Endothelial cell of umbilical vein (primary cell): ENCODE data around the gene SNCB. TPM values are rescaled to one million over a fixed set of nuclear protein-coding genes. Genes with fewer than 3 reads are reported as not detected.

ENCODE experiments used
- BruUV-seq: library from RNA; stranded (reverse); fragments of 400-500 nt; replicated peaks from 2 replicates; lab custom pipeline; 2021; lab: Mats Ljungman, UMichigan
- CTCF ChIA-PET: fragments of 300-600, 350-600 bp; sonication (Branson Sonifier 250); formaldehyde crosslinking; loops from one replicate; lab custom pipeline; 2021; ENCODE audit warnings: antibody characterized with exemption, inconsistent platforms; lab: Charles Lee
- POLR2A ChIA-PET: fragments of 300-600, 350-600 bp; sonication (Branson Sonifier 250); formaldehyde crosslinking; loops from one replicate; lab custom pipeline; 2021; ENCODE audit warnings: antibody characterized with exemption, inconsistent platforms; lab: Charles Lee
- DNase-seq: peaks from one replicate; pipeline ENCODE4 v3.0.0-alpha.2; 2011; ENCODE audit warnings: low read depth, low spot score
- FAIRE-seq: peaks from 2 replicates; lab custom pipeline; 2011; peaks lifted over from hg19 to GRCh38; lab: Jason Lieb, UNC
- H2AFZ ChIP-seq: 2 replicates; pipeline ENCODE4 v1.6.0; 2012; ENCODE audit warnings: low read depth, low read length, control low read depth, inconsistent platforms
- H3K27ac ChIP-seq: 2 replicates; pipeline ENCODE4 v1.5.1; 2011; ENCODE audit warnings: low read depth, mild to moderate bottlenecking, control low read depth, low read length, moderate library complexity; ENCODE audit not compliant: insufficient read depth
- H3K27me3 ChIP-seq, 2 experiments: 2 replicates each; pipeline versions ENCODE4 v1.6.0 to v1.6.1; 2011; ENCODE audit warnings: low read length in 2 of 2, mixed read lengths in 1 of 2; ENCODE audit not compliant: control insufficient read depth in 2 of 2, insufficient read depth in 2 of 2
- H3K36me3 ChIP-seq, 2 experiments: 2 replicates in 1 of 2; 3 replicates in 1 of 2; pipeline ENCODE4 v1.5.1; 2011; ENCODE audit warnings: low read length in 2 of 2, mild to moderate bottlenecking in 1 of 2, moderate library complexity in 1 of 2; ENCODE audit not compliant: control insufficient read depth in 2 of 2, insufficient read depth in 2 of 2; ENCODE audit errors: extremely low read depth in 1 of 2
- H3K4me1 ChIP-seq: 3 replicates; pipeline ENCODE4 v1.5.1; 2011; ENCODE audit warnings: mild to moderate bottlenecking, low read length; ENCODE audit not compliant: control insufficient read depth, insufficient read depth; ENCODE audit errors: extremely low read depth
- H3K4me2 ChIP-seq: 2 replicates; pipeline ENCODE4 v1.6.1; 2011; ENCODE audit warnings: low read length, control low read depth, mixed read lengths; ENCODE audit not compliant: insufficient read depth
- H3K4me3 ChIP-seq, 3 experiments: fragments of 200-600 bp in 1 of 3; sonication (generic), shearing (Covaris generic) in 1 of 3; replicated peaks in 1 of 3; 2 replicates each; pipeline ENCODE4 v1.5.1; 2011 to 2016; ENCODE audit warnings: control low read depth in 3 of 3, low read length in 3 of 3, mild to moderate bottlenecking in 2 of 3, inconsistent platforms in 1 of 3, low read depth in 1 of 3, moderate library complexity in 1 of 3; ENCODE audit not compliant: insufficient read depth in 1 of 3
- H3K79me2 ChIP-seq: 2 replicates; pipeline ENCODE4 v1.6.0; 2012; ENCODE audit warnings: low read length, inconsistent platforms; ENCODE audit not compliant: control insufficient read depth, insufficient read depth
- H3K9ac ChIP-seq: replicated peaks from 2 replicates; pipeline ENCODE3; 2011; ENCODE audit warnings: low read length, control low read depth; ENCODE audit not compliant: insufficient read depth; ENCODE audit errors: extremely low read depth
- H3K9me1 ChIP-seq: replicated peaks from 3 replicates; pipeline ENCODE4 v1.6.0; 2011; ENCODE audit warnings: mild to moderate bottlenecking, low read length; ENCODE audit not compliant: control insufficient read depth, insufficient read depth; ENCODE audit errors: extremely low read depth
- H3K9me3 ChIP-seq: replicated peaks from 2 replicates; pipeline ENCODE4 v1.5.1; 2012; ENCODE audit warnings: low read length, inconsistent platforms; ENCODE audit not compliant: control insufficient read depth, insufficient read depth
- H4K20me1 ChIP-seq: replicated peaks from 2 replicates; pipeline ENCODE3; 2011; ENCODE audit warnings: mild to moderate bottlenecking, low read length; ENCODE audit not compliant: control insufficient read depth, insufficient read depth; ENCODE audit errors: extremely low read depth
- GATA2 ChIP-seq: IDR thresholded peaks from 2 replicates; pipeline ENCODE4 v1.7.0; 2011; ENCODE audit warnings: low read depth, mild to moderate bottlenecking, moderate library complexity, mixed read lengths, low read length; ENCODE audit not compliant: insufficient read length, insufficient read depth
- MYC ChIP-seq: IDR thresholded peaks from one replicate; pipeline ENCODE4 v1.6.1; 2011; ENCODE audit warnings: mild to moderate bottlenecking, low read depth, low read length
- POLR2A ChIP-seq: IDR thresholded peaks from 2 replicates; pipeline ENCODE4 v1.6.1; 2012; ENCODE audit warnings: low read depth, mild to moderate bottlenecking, control low read depth, low read length
- dilution Hi-C: fragments of 300-500 bp; cut with MboI; formaldehyde crosslinking; loops from one replicate; pipeline ENCODE4 v1.15.0; 2019; ENCODE audit warnings: low sequenced_read_pairs; ENCODE audit not compliant: extremely low pct_ligation_motif_present
- intact Hi-C: fragments of 100-400 bp; cut with micrococcal nuclease; formaldehyde crosslinking; loops from one replicate; pipeline ENCODE4 v1.10.0; 2022
- polyA plus RNA-seq, 4 experiments: library from polyadenylated mRNA; depleted of rRNA in 3 of 4; stranded (reverse) in 3 of 4; unstranded in 1 of 4; fragments of >200 nt; gene quantifications; 2 replicates each; pipeline versions ENCODE4 v1.2.1 to v1.2.3, GENCODE V29; 2011 to 2012; ENCODE audit warnings: missing spikeins in 1 of 4
- total RNA-seq: library from RNA; stranded (reverse); gene quantifications from 2 replicates; pipeline ENCODE4 v1.2.3, GENCODE V29; 2021
- TF ChIP-seq, protein P1 (sequence below): IDR thresholded peaks from 2 replicates; pipeline ENCODE4 v1.6.1; 2011; ENCODE audit not compliant: insufficient read depth, insufficient read length

SNCB gene
- total and polyA plus RNA-seq, 2 donors (not counting 3 experiments of a cell fraction or from before 2014, with no cell fraction given), result 0.08 TPM; not detected in 1

DNA sequence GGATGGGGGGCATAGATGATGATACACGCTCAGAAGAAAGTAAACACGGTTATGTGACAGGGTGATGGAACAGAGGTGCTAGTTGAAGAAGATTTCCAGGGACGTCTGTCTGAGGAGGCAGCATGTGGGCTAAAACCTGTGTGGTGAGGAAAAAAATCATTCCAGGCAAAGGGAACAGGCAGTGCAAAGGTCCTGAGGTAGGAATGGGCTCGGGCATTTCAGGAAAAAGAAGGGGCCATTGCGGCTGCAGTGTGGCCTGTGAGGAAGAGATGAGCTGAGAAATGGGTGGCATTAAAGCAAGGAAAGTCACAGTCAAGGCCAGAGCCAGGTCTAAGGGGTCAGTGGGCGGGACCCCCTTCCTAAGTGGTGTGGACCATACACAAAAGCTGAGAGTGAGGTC is 35.2 kb upstream of the SNCB start:
- no peak overlapping the region for H3K4me3 ChIP-seq
- H3K9me3 ChIP-seq, result no peaks in the 10 kb centered on the region
- ChIA-PET CTCF (interaction anchor here (1.0 to 1.4 kb wide), 2 partner anchors 12 to 37 kb away, joined by 3 read pairs; no protein-coding TSS in a partner anchor), POLR2A (no interaction called here)
- FAIRE-seq, result no peak
- BruUV-seq, result no TSS peak
- DNase-seq, result no peak
- TF ChIP-seq MYC (no peak), POLR2A (no peak)
- no peak overlapping the region for H3K4me2 ChIP-seq
- no peaks in the 10 kb centered on the region for H3K9me1 ChIP-seq
- no peaks in the 10 kb centered on the region for H4K20me1 ChIP-seq
- intact Hi-C loops (loop anchor here (10.0 kb wide), 1 partner anchor 219 kb away; no protein-coding TSS in a partner anchor), dilution Hi-C loops (no loop called here)
- no peaks in the 10 kb centered on the region for H3K36me3 ChIP-seq
- H3K4me1 ChIP-seq, result no peaks in the 10 kb centered on the region
- H2AFZ ChIP-seq, result no peak overlapping the region
- H3K9ac ChIP-seq, result no peak overlapping the region
- H3K27me3 ChIP-seq, result peaks cover 9 to 21% of the 10 kb centered on the region in 2 experiments
- H3K79me2 ChIP-seq, result no peaks in the 10 kb centered on the region
- H3K27ac ChIP-seq, result no peak overlapping the region

DNA sequence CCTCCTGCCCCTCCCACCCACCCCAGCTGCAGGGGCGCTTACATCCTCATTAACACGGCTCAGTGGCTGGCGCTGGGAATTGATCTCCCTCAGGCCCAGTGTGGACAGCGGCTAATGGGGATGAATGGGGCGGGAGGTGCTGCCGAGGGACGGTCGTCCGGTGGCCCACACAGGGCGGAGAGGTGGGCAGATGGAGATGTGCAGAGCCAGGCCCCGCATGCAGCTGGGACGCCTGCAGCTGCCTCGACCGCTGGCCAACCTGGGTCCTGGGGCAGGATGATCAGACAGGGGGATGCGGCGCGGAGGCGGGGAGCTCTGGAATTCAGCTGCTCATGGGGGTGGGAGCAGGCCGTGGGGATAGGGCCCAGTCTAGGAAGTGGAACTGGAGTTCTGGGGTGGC is 34.6 kb upstream of the SNCB start:
- intact Hi-C loops (loop anchor here (10.0 kb wide), 1 partner anchor 220 kb away; no protein-coding TSS in a partner anchor), dilution Hi-C loops (no loop called here)
- Histone ChIP-seq H3K36me3 (no peaks in the 10 kb centered on the region), H4K20me1 (no peaks in the 10 kb centered on the region), H2AFZ (no peak overlapping the region), H3K4me1 (no peaks in the 10 kb centered on the region), H3K9me3 (no peaks in the 10 kb centered on the region), H3K4me3 (no peak overlapping the region), H3K27ac (no peak overlapping the region), H3K9me1 (no peaks in the 10 kb centered on the region), H3K4me2 (no peak overlapping the region), H3K79me2 (no peaks in the 10 kb centered on the region), H3K27me3 (peaks cover 9 to 18% of the 10 kb centered on the region in 2 experiments), H3K9ac (no peak overlapping the region)
- TF ChIP-seq GATA2 (no peak), MYC (no peak)
- TF ChIP-seq, protein P1, sequence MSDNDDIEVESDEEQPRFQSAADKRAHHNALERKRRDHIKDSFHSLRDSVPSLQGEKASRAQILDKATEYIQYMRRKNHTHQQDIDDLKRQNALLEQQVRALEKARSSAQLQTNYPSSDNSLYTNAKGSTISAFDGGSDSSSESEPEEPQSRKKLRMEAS, result no peak
- BruUV-seq, result no TSS peak
- POLR2A ChIA-PET, result no interaction called here
- CTCF ChIA-PET, result interaction anchor here (1.4 kb wide), 1 partner anchor 38 kb away, joined by 3 read pairs; no protein-coding TSS in a partner anchor
- DNase-seq, result no peak
- FAIRE-seq, result no peak
